Liver (tissue), 9 donors: ENCODE measurements around the gene PCDHGA7. TPM values are rescaled to one million over a fixed set of nuclear protein-coding genes. Genes with fewer than 3 reads are reported as not detected.

Experiments
- DNase-seq: peaks from one replicate; pipeline ENCODE4 v3.0.0-alpha.2; 2017; ENCODE audit warnings: low spot score
- H3K27ac ChIP-seq, 2 donors: one replicate each; pipeline ENCODE4 v1.7.0; 2013; ENCODE audit warnings: inconsistent platforms in 2 of 2, low read length in 2 of 2, control low read depth in 1 of 2, low read depth in 1 of 2, mild to moderate bottlenecking in 1 of 2
- H3K27me3 ChIP-seq, 4 donors: one replicate each; pipeline versions ENCODE4 v1.6.1 to v1.7.0; 2013; ENCODE audit warnings: low read length in 3 of 4, inconsistent platforms in 1 of 4, mild to moderate bottlenecking in 1 of 4, moderate library complexity in 1 of 4; ENCODE audit not compliant: control insufficient read depth in 4 of 4, insufficient read depth in 4 of 4
- H3K36me3 ChIP-seq, 4 donors: one replicate each; pipeline versions ENCODE4 v1.6.1 to v1.7.0; 2013; ENCODE audit warnings: low read length in 3 of 4, mild to moderate bottlenecking in 3 of 4, low read depth in 1 of 4, moderate library complexity in 1 of 4; ENCODE audit not compliant: control insufficient read depth in 4 of 4, insufficient read depth in 3 of 4
- H3K4me1 ChIP-seq, 4 donors: one replicate each; pipeline versions ENCODE4 v1.6.1 to v1.7.0; 2013; ENCODE audit warnings: low read length in 3 of 4, mild to moderate bottlenecking in 3 of 4, moderate library complexity in 1 of 4; ENCODE audit not compliant: control insufficient read depth in 4 of 4, insufficient read depth in 4 of 4
- H3K4me3 ChIP-seq, 3 donors: one replicate each; pipeline versions ENCODE4 v1.6.1 to v1.7.0; 2013; ENCODE audit warnings: low read length in 3 of 3, control low read depth in 1 of 3, low read depth in 1 of 3, mild to moderate bottlenecking in 1 of 3
- H3K9ac ChIP-seq, 2 donors: one replicate each; pipeline ENCODE4 v1.7.0; 2013; ENCODE audit warnings: low read length in 2 of 2, mild to moderate bottlenecking in 2 of 2, moderate library complexity in 2 of 2, control low read depth in 1 of 2, low read depth in 1 of 2
- H3K9me3 ChIP-seq, 4 donors: one replicate each; pipeline versions ENCODE4 v1.6.1 to v1.7.0; 2013; ENCODE audit warnings: low read length in 3 of 4; ENCODE audit not compliant: control insufficient read depth in 4 of 4
- EGR1 ChIP-seq, 2 donors: IDR thresholded peaks; 2 replicates each; pipeline ENCODE4 v1.6.1; 2016 to 2018; ENCODE audit warnings: antibody characterized with exemption in 2 of 2, low read depth in 2 of 2
- FOXA1 ChIP-seq: IDR thresholded peaks from 2 replicates; pipeline ENCODE4 v1.6.1; 2016; ENCODE audit warnings: antibody characterized with exemption
- FOXA2 ChIP-seq: IDR thresholded peaks from 2 replicates; pipeline ENCODE4 v1.6.1; 2016; ENCODE audit warnings: antibody characterized with exemption
- GABPA ChIP-seq, 2 donors: IDR thresholded peaks in 1 of 2; conservative IDR thresholded peaks in 1 of 2; 2 replicates each; pipeline ENCODE4 v1.6.1; 2016; ENCODE audit warnings: antibody characterized with exemption in 2 of 2, mild to moderate bottlenecking in 1 of 2, moderate library complexity in 1 of 2
- HNF4A ChIP-seq, 2 donors: conservative IDR thresholded peaks; 2 replicates each; pipeline ENCODE4 v1.6.1; 2016; ENCODE audit warnings: antibody characterized with exemption in 2 of 2, mild to moderate bottlenecking in 2 of 2
- HNF4G ChIP-seq: IDR thresholded peaks from 2 replicates; pipeline ENCODE4 v1.6.1; 2016; ENCODE audit warnings: antibody characterized with exemption
- JUND ChIP-seq, 2 donors: IDR thresholded peaks; 2 replicates each; pipeline ENCODE4 v1.6.1; 2016; ENCODE audit warnings: antibody characterized with exemption in 2 of 2
- NR2F2 ChIP-seq: IDR thresholded peaks from 2 replicates; pipeline ENCODE4 v1.6.1; 2016; ENCODE audit warnings: antibody characterized with exemption
- RAD21 ChIP-seq, 2 donors: IDR thresholded peaks; 2 replicates each; pipeline ENCODE4 v1.6.1; 2016; ENCODE audit warnings: antibody characterized with exemption in 2 of 2, mild to moderate bottlenecking in 2 of 2
- RXRA ChIP-seq, 2 donors: IDR thresholded peaks; 2 replicates each; pipeline ENCODE4 v1.6.1; 2017 to 2018; ENCODE audit warnings: antibody characterized with exemption in 2 of 2, mild to moderate bottlenecking in 1 of 2
- SP1 ChIP-seq: IDR thresholded peaks from 2 replicates; pipeline ENCODE4 v1.6.1; 2018; ENCODE audit warnings: antibody characterized with exemption, mild to moderate bottlenecking
- TAF1 ChIP-seq: conservative IDR thresholded peaks from 2 replicates; pipeline ENCODE4 v1.6.1; 2016; ENCODE audit warnings: antibody characterized with exemption, mild to moderate bottlenecking
- YY1 ChIP-seq: IDR thresholded peaks from 2 replicates; pipeline ENCODE4 v1.6.1; 2016; ENCODE audit warnings: antibody characterized with exemption, mild to moderate bottlenecking
- WGBS: extraction: QIAGEN DNeasy Blood & Tissue Kit; methylation state at CpG from one replicate; pipeline ENCODE4 v1.1.7; 2013; 5-methylcytosine and 5-hydroxymethylcytosine counted together
- polyA plus RNA-seq, 2 donors: library from polyadenylated mRNA; stranded (reverse) in 1 of 2; unstranded in 1 of 2; fragments of 200-250 nt in 1 of 2; fragments of >200 nt in 1 of 2; fragmentation: Nextera tagmentation in 1 of 2; extraction: Ambion mirVana in 1 of 2; gene quantifications; one replicate each; pipeline versions ENCODE4 v1.2.1 to v1.2.3, GENCODE V29; 2013 to 2015
- total RNA-seq, 2 donors: library from RNA; depleted of rRNA; stranded (reverse); fragments of >200 nt; gene quantifications; one replicate each; pipeline ENCODE4 v1.2.3, GENCODE V29; 2014
- TF ChIP-seq, protein P1 (sequence below): IDR thresholded peaks from 2 replicates; pipeline ENCODE4 v1.6.1; 2016; ENCODE audit warnings: antibody characterized with exemption
- TF ChIP-seq, protein P2 (sequence below): IDR thresholded peaks from 2 replicates; pipeline ENCODE4 v1.6.1; 2016; ENCODE audit warnings: antibody characterized with exemption
- TF ChIP-seq, protein P3 (sequence below): IDR thresholded peaks from 2 replicates; pipeline ENCODE4 v1.6.1; 2016; ENCODE audit warnings: antibody characterized with exemption, mild to moderate bottlenecking
- TF ChIP-seq, protein P4 (sequence below): fragments of 150-350 bp; IDR thresholded peaks from 2 replicates; pipeline ENCODE4 v1.5.1; 2017; ENCODE audit warnings: improper control_type of control experiment, low read depth, low read length; ENCODE audit not compliant: missing input control
- TF ChIP-seq, protein P5 (sequence below): IDR thresholded peaks from 2 replicates; pipeline ENCODE4 v1.6.1; 2016; ENCODE audit warnings: antibody characterized with exemption
- donor health status: healthy.
- donor health status: healthy.
- donor health status: healthy.
- donor health status: healthy.
- donor health status: healthy.

The PCDHGA7 gene
- total and polyA plus RNA-seq, 4 donors: 0.19 to 0.67 (median 0.21) TPM

DNA sequence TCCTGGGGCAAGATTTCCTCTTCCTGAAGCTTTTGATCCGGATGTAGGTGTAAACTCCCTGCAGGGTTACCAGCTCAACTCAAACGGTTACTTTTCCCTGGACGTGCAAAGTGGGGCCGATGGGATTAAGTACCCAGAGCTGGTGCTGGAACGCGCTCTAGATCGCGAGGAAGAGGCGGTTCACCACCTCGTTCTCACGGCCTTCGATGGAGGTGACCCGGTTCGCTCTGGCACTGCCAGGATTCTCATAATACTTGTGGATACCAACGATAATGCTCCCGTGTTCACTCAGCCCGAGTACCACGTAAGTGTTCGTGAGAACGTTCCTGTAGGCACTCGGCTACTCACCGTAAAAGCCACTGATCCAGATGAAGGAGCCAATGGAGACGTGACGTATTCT lies 26.9 kb upstream of the PCDHGA7 start:
- peaks cover 0 to 2% (median 0%) of the 10 kb centered on the region in 4 donors for H3K27me3 ChIP-seq
- no peaks in the 10 kb centered on the region for H3K4me1 ChIP-seq
- no peak overlapping the region for H3K9ac ChIP-seq
- peaks cover 32 to 69% (median 47%) of the 10 kb centered on the region in 4 donors for H3K9me3 ChIP-seq
- H3K27ac ChIP-seq: no peak overlapping the region
- WGBS: 38% methylated on average over 24 of the region's 24 CpGs
- DNase-seq: no peak
- peak overlapping the region in 2 of 3 donors; percentile 29 to 45 for H3K4me3 ChIP-seq
- TF ChIP-seq, protein P1, sequence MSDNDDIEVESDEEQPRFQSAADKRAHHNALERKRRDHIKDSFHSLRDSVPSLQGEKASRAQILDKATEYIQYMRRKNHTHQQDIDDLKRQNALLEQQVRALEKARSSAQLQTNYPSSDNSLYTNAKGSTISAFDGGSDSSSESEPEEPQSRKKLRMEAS: no peak
- TF ChIP-seq FOXA1 (no peak), TAF1 (no peak), JUND (IDR thresholded peaks at IDR 0.05) (no peak), SP1 (no peak)
- TF ChIP-seq, protein P2, sequence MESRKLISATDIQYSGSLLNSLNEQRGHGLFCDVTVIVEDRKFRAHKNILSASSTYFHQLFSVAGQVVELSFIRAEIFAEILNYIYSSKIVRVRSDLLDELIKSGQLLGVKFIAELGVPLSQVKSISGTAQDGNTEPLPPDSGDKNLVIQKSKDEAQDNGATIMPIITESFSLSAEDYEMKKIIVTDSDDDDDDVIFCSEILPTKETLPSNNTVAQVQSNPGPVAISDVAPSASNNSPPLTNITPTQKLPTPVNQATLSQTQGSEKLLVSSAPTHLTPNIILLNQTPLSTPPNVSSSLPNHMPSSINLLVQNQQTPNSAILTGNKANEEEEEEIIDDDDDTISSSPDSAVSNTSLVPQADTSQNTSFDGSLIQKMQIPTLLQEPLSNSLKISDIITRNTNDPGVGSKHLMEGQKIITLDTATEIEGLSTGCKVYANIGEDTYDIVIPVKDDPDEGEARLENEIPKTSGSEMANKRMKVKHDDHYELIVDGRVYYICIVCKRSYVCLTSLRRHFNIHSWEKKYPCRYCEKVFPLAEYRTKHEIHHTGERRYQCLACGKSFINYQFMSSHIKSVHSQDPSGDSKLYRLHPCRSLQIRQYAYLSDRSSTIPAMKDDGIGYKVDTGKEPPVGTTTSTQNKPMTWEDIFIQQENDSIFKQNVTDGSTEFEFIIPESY: no peak
- TF ChIP-seq, protein P3, sequence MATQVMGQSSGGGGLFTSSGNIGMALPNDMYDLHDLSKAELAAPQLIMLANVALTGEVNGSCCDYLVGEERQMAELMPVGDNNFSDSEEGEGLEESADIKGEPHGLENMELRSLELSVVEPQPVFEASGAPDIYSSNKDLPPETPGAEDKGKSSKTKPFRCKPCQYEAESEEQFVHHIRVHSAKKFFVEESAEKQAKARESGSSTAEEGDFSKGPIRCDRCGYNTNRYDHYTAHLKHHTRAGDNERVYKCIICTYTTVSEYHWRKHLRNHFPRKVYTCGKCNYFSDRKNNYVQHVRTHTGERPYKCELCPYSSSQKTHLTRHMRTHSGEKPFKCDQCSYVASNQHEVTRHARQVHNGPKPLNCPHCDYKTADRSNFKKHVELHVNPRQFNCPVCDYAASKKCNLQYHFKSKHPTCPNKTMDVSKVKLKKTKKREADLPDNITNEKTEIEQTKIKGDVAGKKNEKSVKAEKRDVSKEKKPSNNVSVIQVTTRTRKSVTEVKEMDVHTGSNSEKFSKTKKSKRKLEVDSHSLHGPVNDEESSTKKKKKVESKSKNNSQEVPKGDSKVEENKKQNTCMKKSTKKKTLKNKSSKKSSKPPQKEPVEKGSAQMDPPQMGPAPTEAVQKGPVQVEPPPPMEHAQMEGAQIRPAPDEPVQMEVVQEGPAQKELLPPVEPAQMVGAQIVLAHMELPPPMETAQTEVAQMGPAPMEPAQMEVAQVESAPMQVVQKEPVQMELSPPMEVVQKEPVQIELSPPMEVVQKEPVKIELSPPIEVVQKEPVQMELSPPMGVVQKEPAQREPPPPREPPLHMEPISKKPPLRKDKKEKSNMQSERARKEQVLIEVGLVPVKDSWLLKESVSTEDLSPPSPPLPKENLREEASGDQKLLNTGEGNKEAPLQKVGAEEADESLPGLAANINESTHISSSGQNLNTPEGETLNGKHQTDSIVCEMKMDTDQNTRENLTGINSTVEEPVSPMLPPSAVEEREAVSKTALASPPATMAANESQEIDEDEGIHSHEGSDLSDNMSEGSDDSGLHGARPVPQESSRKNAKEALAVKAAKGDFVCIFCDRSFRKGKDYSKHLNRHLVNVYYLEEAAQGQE: no peak
- H3K36me3 ChIP-seq: peaks cover 0 to 3% (median 0%) of the 10 kb centered on the region in 4 donors

DNA sequence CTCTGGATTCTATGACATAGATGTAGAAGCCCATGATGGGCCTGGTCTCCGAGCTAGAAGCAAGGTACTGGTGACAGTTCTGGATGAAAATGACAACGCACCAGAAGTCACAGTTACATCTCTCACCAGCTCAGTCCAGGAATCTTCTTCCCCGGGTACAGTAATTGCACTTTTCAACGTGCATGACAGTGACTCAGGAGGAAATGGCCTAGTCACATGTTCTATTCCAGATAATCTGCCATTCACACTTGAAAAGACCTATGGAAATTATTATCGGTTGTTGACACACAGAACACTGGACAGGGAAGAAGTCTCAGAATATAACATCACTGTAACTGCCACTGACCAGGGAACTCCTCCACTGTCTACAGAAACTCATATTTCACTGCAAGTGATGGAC lies 26.4 kb upstream of the PCDHGA7 start:
- H3K36me3 ChIP-seq: peaks cover 0 to 3% (median 0%) of the 10 kb centered on the region in 4 donors
- peak overlapping the region in 1 of 3 donors; percentile 1 for H3K4me3 ChIP-seq
- H3K9me3 ChIP-seq: peaks cover 36 to 69% (median 47%) of the 10 kb centered on the region in 4 donors
- no peak for DNase-seq
- no peak overlapping the region for H3K9ac ChIP-seq
- TF ChIP-seq, protein P4, sequence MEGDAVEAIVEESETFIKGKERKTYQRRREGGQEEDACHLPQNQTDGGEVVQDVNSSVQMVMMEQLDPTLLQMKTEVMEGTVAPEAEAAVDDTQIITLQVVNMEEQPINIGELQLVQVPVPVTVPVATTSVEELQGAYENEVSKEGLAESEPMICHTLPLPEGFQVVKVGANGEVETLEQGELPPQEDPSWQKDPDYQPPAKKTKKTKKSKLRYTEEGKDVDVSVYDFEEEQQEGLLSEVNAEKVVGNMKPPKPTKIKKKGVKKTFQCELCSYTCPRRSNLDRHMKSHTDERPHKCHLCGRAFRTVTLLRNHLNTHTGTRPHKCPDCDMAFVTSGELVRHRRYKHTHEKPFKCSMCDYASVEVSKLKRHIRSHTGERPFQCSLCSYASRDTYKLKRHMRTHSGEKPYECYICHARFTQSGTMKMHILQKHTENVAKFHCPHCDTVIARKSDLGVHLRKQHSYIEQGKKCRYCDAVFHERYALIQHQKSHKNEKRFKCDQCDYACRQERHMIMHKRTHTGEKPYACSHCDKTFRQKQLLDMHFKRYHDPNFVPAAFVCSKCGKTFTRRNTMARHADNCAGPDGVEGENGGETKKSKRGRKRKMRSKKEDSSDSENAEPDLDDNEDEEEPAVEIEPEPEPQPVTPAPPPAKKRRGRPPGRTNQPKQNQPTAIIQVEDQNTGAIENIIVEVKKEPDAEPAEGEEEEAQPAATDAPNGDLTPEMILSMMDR: no peak
- TF ChIP-seq NR2F2: no peak
- TF ChIP-seq GABPA (IDR thresholded peaks at IDR 0.05 in 1 of 2, conservative IDR thresholded peaks at IDR 0.05 in 1 of 2): no peak
- TF ChIP-seq, protein P2: no peak
- TF ChIP-seq JUND (IDR thresholded peaks at IDR 0.05): no peak
- no peak for TF ChIP-seq HNF4A (conservative IDR thresholded peaks at IDR 0.05)
- TF ChIP-seq YY1: no peak
- no peak for TF ChIP-seq RAD21 (IDR thresholded peaks at IDR 0.05)
- TF ChIP-seq, protein P3: no peak
- TF ChIP-seq, protein P1: no peak
- no peak for TF ChIP-seq FOXA2
- no peak for TF ChIP-seq FOXA1
- TF ChIP-seq SP1: no peak
- no peak for TF ChIP-seq HNF4G
- TF ChIP-seq EGR1 (IDR thresholded peaks at IDR 0.05; ENCODE audit: low read depth in 2 of 2): no peak
- no peak for TF ChIP-seq TAF1
- TF ChIP-seq RXRA (IDR thresholded peaks at IDR 0.05): no peak
- TF ChIP-seq, protein P5, sequence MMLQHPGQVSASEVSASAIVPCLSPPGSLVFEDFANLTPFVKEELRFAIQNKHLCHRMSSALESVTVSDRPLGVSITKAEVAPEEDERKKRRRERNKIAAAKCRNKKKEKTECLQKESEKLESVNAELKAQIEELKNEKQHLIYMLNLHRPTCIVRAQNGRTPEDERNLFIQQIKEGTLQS: no peak
- H3K27me3 ChIP-seq: peaks cover 0 to 2% (median 0%) of the 10 kb centered on the region in 4 donors
- no peaks in the 10 kb centered on the region for H3K4me1 ChIP-seq
- no peak overlapping the region for H3K27ac ChIP-seq
- WGBS: 60% methylated on average over 5 of the region's 5 CpGs
